IMR-90 (cell line): ENCODE data around the gene S100A1. TPM values are rescaled to one million over a fixed set of nuclear protein-coding genes. Genes with fewer than 3 reads are reported as not detected.

Source experiments
- ATAC-seq: fragments of 200-7000 bp; cut with Tn5 transposase; 2 replicates; pipeline ENCODE4 v1.9.1; 2020; ENCODE audit warnings: low read depth, mild to moderate bottlenecking, moderate library complexity
- BruUV-seq: library from RNA; stranded (reverse); fragments of 400-500 nt; replicated peaks from 2 replicates; lab custom pipeline; 2021; lab: Mats Ljungman, UMichigan
- CTCF ChIA-PET: fragments of 300-600 bp; formaldehyde crosslinking; extraction: SDS; loops from one replicate; lab custom pipeline; 2021; ENCODE audit warnings: antibody characterized with exemption; lab: Yijun Ruan, JAX
- POLR2A ChIA-PET: fragments of 300-600 bp; sonication (Branson Sonifier 250); formaldehyde crosslinking; loops from one replicate; lab custom pipeline; 2022; ENCODE audit warnings: antibody characterized with exemption; ENCODE audit not compliant: unreplicated experiment; lab: Charles Lee
- DNase-seq: peaks from one replicate; pipeline ENCODE4 v3.0.0; 2013
- H2AFZ ChIP-seq: replicated peaks from 2 replicates; pipeline ENCODE3; 2013; ENCODE audit warnings: low read length, mild to moderate bottlenecking; ENCODE audit not compliant: poor library complexity
- H2AK5ac ChIP-seq: 2 replicates; pipeline ENCODE4 v1.6.1; 2013; ENCODE audit warnings: low read depth, low read length, inconsistent platforms
- H2AK9ac ChIP-seq: replicated peaks from 2 replicates; pipeline ENCODE3; 2013; ENCODE audit warnings: mild to moderate bottlenecking, low read depth, low read length, moderate library complexity; ENCODE audit not compliant: poor library complexity
- H2BK120ac ChIP-seq: 2 replicates; pipeline ENCODE4 v1.6.1; 2013; ENCODE audit warnings: low read depth, low read length, inconsistent platforms
- H2BK15ac ChIP-seq: 3 replicates; pipeline ENCODE4 v1.6.1; 2013; ENCODE audit warnings: low read depth, low read length, inconsistent platforms
- H2BK20ac ChIP-seq: 2 replicates; pipeline ENCODE4 v1.6.1; 2013; ENCODE audit warnings: low read depth, mild to moderate bottlenecking, inconsistent platforms, low read length, moderate library complexity
- H2BK5ac ChIP-seq: 2 replicates; pipeline ENCODE4 v1.6.1; 2013; ENCODE audit warnings: mild to moderate bottlenecking, low read depth, low read length, inconsistent platforms; ENCODE audit not compliant: poor library complexity, severe bottlenecking
- H3K14ac ChIP-seq: replicated peaks from 2 replicates; pipeline ENCODE4 v1.6.1; 2013; ENCODE audit warnings: low read depth, low read length, inconsistent platforms
- H3K18ac ChIP-seq: 2 replicates; pipeline ENCODE4 v1.6.1; 2013; ENCODE audit warnings: low read depth, low read length, control low read depth
- H3K23ac ChIP-seq: 2 replicates; pipeline ENCODE4 v1.6.1; 2013; ENCODE audit warnings: low read depth, low read length, inconsistent platforms
- H3K27ac ChIP-seq: 2 replicates; pipeline ENCODE4 v1.5.1; 2013; ENCODE audit warnings: mild to moderate bottlenecking, control low read depth, low read length; ENCODE audit not compliant: insufficient read depth
- H3K27me3 ChIP-seq: 2 replicates; pipeline ENCODE4 v1.6.1; 2013; ENCODE audit warnings: low read length; ENCODE audit not compliant: control insufficient read depth, insufficient read depth
- H3K36me3 ChIP-seq: 2 replicates; pipeline ENCODE4 v1.6.1; 2013; ENCODE audit warnings: low read length, mixed read lengths; ENCODE audit not compliant: control insufficient read depth, insufficient read depth
- H3K4ac ChIP-seq: 2 replicates; pipeline ENCODE4 v1.6.1; 2013; ENCODE audit warnings: low read depth, low read length, inconsistent platforms
- H3K4me1 ChIP-seq: 2 replicates; pipeline ENCODE4 v1.6.1; 2013; ENCODE audit warnings: low read length, mixed read lengths; ENCODE audit not compliant: control insufficient read depth, insufficient read depth
- H3K4me2 ChIP-seq: 2 replicates; pipeline ENCODE4 v1.6.1; 2013; ENCODE audit warnings: low read depth, mild to moderate bottlenecking, control low read depth, low read length, moderate library complexity
- H3K4me3 ChIP-seq: 2 replicates; pipeline ENCODE4 v1.5.1; 2013; ENCODE audit warnings: low read depth, mild to moderate bottlenecking, control low read depth, low read length, moderate library complexity; ENCODE audit not compliant: insufficient read depth
- H3K56ac ChIP-seq: 2 replicates; pipeline ENCODE4 v1.6.1; 2013; ENCODE audit warnings: low read length, inconsistent platforms; ENCODE audit not compliant: insufficient read depth; ENCODE audit errors: extremely low read depth
- H3K79me1 ChIP-seq, 2 experiments: 2 replicates each; pipeline ENCODE4 v1.6.1; 2013; ENCODE audit warnings: low read length in 2 of 2, inconsistent platforms in 1 of 2, low read depth in 1 of 2
- H3K9ac ChIP-seq: 2 replicates; pipeline ENCODE4 v1.6.1; 2013; ENCODE audit warnings: low read depth, low read length, control low read depth
- H3K9me1 ChIP-seq: 2 replicates; pipeline ENCODE4 v1.6.1; 2013; ENCODE audit warnings: low read length, inconsistent platforms; ENCODE audit not compliant: insufficient read depth
- H3K9me3 ChIP-seq: 2 replicates; pipeline ENCODE4 v1.6.1; 2013; ENCODE audit warnings: low read length; ENCODE audit not compliant: control insufficient read depth, insufficient read depth
- H4K20me1 ChIP-seq: 2 replicates; pipeline ENCODE4 v1.6.1; 2013; ENCODE audit warnings: low read length, inconsistent platforms; ENCODE audit not compliant: insufficient read depth
- H4K5ac ChIP-seq: 2 replicates; pipeline ENCODE4 v1.6.1; 2013; ENCODE audit warnings: mild to moderate bottlenecking, low read depth, low read length, control low read depth
- H4K8ac ChIP-seq, 2 experiments: 2 replicates each; pipeline ENCODE4 v1.6.1; 2013; ENCODE audit warnings: low read depth in 2 of 2, low read length in 2 of 2, control low read depth in 1 of 2, inconsistent platforms in 1 of 2
- H4K91ac ChIP-seq: 2 replicates; pipeline ENCODE4 v1.6.1; 2013; ENCODE audit warnings: low read depth, low read length, inconsistent platforms; ENCODE audit not compliant: insufficient read depth
- BHLHE40 ChIP-seq: fragments of 150-350 bp; IDR thresholded peaks from 2 replicates; pipeline ENCODE4 v1.6.1; 2016; ENCODE audit warnings: mild to moderate bottlenecking, low read depth, low read length
- CEBPB ChIP-seq: IDR thresholded peaks from 2 replicates; pipeline ENCODE4 v1.6.1; 2012; ENCODE audit warnings: low read depth, low read length, improper control_type of control experiment
- MAFK ChIP-seq: IDR thresholded peaks from 2 replicates; pipeline ENCODE4 v1.6.1; 2012; ENCODE audit warnings: low read depth, low read length, improper control_type of control experiment
- MAZ ChIP-seq: IDR thresholded peaks from 2 replicates; pipeline ENCODE4 v1.6.1; 2012; ENCODE audit warnings: low read depth, mild to moderate bottlenecking, low read length, improper control_type of control experiment, moderate library complexity, borderline replicate concordance
- MXI1 ChIP-seq: IDR thresholded peaks from 2 replicates; pipeline ENCODE4 v1.6.1; 2012; ENCODE audit warnings: low read depth, mild to moderate bottlenecking, low read length, moderate library complexity, borderline replicate concordance
- NFE2L2 ChIP-seq: fragments of 150-350 bp; IDR thresholded peaks from 2 replicates; pipeline ENCODE4 v1.6.1; 2016; ENCODE audit warnings: low read depth, mild to moderate bottlenecking, low read length
- POLR2A ChIP-seq: IDR thresholded peaks from 2 replicates; pipeline ENCODE4 v1.6.1; 2012; ENCODE audit warnings: mild to moderate bottlenecking, low read depth, low read length
- RAD21 ChIP-seq: IDR thresholded peaks from 2 replicates; pipeline ENCODE4 v1.6.1; 2012; ENCODE audit warnings: low read length, improper control_type of control experiment
- RCOR1 ChIP-seq: IDR thresholded peaks from 2 replicates; pipeline ENCODE4 v1.6.1; 2012; ENCODE audit warnings: mild to moderate bottlenecking, low read length, improper control_type of control experiment; ENCODE audit not compliant: insufficient replicate concordance
- SMC3 ChIP-seq: fragments of 150-350 bp; IDR thresholded peaks from 2 replicates; pipeline ENCODE4 v1.6.1; 2016; ENCODE audit warnings: low read depth, mild to moderate bottlenecking, antibody characterized with exemption, low read length, moderate library complexity
- WGBS, 2 experiments: methylation state at CpG; one replicate each; pipeline versions ENCODE4 v1.1.5 to v1.1.7; 2013; ENCODE audit warnings: missing lambda C conversion rate in 2 of 2; ENCODE audit not compliant: insufficient read length in 1 of 2; ENCODE audit errors: extremely low coverage in 2 of 2; 5-methylcytosine and 5-hydroxymethylcytosine counted together
- dilution Hi-C: fragments of 300-500 bp; cut with HindIII; formaldehyde crosslinking; loops from one replicate; pipeline ENCODE4 v1.14.3; 2018; ENCODE audit warnings: low sequenced_read_pairs; ENCODE audit not compliant: unreplicated experiment
- in situ Hi-C: fragments of 300-500 bp; cut with MboI; formaldehyde crosslinking; loops from 3 replicates; pipeline ENCODE4 v1.14.3; 2019; ENCODE audit warnings: low sequenced_read_pairs, inconsistent platforms, mixed read lengths
- intact Hi-C: fragments of 100-400 bp; cut with micrococcal nuclease; formaldehyde crosslinking; loops from 2 replicates; pipeline ENCODE4 v1.10.0; 2022
- polyA plus RNA-seq, 3 experiments: library from polyadenylated mRNA; depleted of rRNA; stranded (reverse); fragments of >200 nt; gene quantifications; 2 replicates each; pipeline ENCODE4 v1.2.3, GENCODE V29; 2012; ENCODE audit warnings: low replicate concordance in 1 of 3
- total RNA-seq: library from RNA; depleted of rRNA; stranded (reverse); fragments of >200 nt; gene quantifications from 2 replicates; pipeline ENCODE4 v1.2.3, GENCODE V29; 2012
- TF ChIP-seq, protein P1 (sequence below): fragments of 150-350 bp; IDR thresholded peaks from 2 replicates; pipeline ENCODE4 v1.6.1; 2017; ENCODE audit warnings: mild to moderate bottlenecking, antibody characterized with exemption, low read length, low read depth
- TF ChIP-seq, protein P2 (sequence below): conservative IDR thresholded peaks from 2 replicates; pipeline ENCODE4 v1.5.1; 2012; ENCODE audit warnings: mild to moderate bottlenecking, low read depth, low read length, improper control_type of control experiment
- TF ChIP-seq, protein P3 (sequence below): fragments of 150-350 bp; IDR thresholded peaks from 2 replicates; pipeline ENCODE4 v1.6.1; 2016; ENCODE audit warnings: low read depth, mild to moderate bottlenecking, low read length, moderate library complexity, borderline replicate concordance

Gene S100A1
- total and polyA plus RNA-seq, 2 of the 4 experiments (the other 2 are of a cell fraction), result 0.18 to 0.29 TPM

DNA sequence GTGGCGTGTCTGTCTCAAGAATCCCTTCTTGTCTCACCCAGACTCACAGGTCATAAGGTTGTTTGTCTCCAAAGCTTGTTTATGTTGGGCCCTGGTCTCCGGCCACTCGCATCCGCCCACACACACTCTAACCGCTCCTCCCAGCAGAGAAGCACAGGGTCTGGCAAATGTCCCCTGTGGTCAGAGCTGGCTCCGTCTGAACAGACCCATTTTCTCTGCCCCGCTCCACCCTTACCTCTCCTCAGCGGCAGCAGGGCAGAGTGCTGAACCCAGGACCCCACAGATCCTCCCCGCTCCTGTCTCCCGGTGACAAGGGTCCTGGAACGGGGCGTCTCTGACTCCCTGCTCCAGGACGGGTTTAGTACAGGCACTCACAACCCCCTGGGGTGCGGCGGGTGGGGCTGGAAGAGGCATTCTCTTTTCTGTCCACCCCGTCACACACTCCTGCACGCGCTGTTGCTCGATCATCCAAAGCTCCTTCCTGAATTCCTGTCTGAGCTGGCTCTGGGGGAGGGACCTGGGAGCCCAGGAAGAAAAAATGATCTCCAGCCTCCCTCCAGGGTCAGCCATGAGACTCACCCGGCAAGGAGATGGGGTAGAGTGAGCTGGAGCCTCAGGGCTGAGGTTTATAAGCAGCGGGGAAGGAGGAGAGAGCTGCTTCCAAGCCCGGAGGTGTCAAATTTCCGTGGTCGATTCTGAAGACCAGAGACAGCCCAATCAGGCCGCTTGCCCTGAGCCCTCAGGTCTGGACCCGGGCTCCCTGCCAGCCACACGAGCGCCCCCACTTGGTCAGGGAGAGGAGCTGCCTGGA, 1.1 kb upstream of the S100A1 start, which contains the start of gene S100A13:
TSS of gene S100A13 (minus strand) at position 602 of the 811 bp plus-strand sequence. CDS start 1,033 bp downstream, outside the sequence.
- H4K8ac ChIP-seq, result peak within 1 kb of the TSS; percentile 87 to 94
- WGBS, 2 experiments, result 0% methylated on average over 1 of the region's 28 CpGs; no CpG with 5 or more reads in 1 of the 2 experiments
- H3K79me1 ChIP-seq, result peaks cover 24 to 41% of the 10 kb centered on the region in 2 experiments
- peak; percentile 99 for TF ChIP-seq POLR2A
- TF ChIP-seq MAZ, result no peak; the same call in 1 of the 2 replicates
- TF ChIP-seq, protein P1, sequence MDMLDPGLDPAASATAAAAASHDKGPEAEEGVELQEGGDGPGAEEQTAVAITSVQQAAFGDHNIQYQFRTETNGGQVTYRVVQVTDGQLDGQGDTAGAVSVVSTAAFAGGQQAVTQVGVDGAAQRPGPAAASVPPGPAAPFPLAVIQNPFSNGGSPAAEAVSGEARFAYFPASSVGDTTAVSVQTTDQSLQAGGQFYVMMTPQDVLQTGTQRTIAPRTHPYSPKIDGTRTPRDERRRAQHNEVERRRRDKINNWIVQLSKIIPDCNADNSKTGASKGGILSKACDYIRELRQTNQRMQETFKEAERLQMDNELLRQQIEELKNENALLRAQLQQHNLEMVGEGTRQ, result no peak
- peak; percentile 42; the same call in 1 of the 2 replicates for TF ChIP-seq BHLHE40
- peak; percentile 42 for TF ChIP-seq RAD21
- TF ChIP-seq, protein P2, sequence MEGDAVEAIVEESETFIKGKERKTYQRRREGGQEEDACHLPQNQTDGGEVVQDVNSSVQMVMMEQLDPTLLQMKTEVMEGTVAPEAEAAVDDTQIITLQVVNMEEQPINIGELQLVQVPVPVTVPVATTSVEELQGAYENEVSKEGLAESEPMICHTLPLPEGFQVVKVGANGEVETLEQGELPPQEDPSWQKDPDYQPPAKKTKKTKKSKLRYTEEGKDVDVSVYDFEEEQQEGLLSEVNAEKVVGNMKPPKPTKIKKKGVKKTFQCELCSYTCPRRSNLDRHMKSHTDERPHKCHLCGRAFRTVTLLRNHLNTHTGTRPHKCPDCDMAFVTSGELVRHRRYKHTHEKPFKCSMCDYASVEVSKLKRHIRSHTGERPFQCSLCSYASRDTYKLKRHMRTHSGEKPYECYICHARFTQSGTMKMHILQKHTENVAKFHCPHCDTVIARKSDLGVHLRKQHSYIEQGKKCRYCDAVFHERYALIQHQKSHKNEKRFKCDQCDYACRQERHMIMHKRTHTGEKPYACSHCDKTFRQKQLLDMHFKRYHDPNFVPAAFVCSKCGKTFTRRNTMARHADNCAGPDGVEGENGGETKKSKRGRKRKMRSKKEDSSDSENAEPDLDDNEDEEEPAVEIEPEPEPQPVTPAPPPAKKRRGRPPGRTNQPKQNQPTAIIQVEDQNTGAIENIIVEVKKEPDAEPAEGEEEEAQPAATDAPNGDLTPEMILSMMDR, result peak; percentile 60
- TF ChIP-seq NFE2L2, result no peak
- no peak for TF ChIP-seq MAFK
- TF ChIP-seq, protein P3, sequence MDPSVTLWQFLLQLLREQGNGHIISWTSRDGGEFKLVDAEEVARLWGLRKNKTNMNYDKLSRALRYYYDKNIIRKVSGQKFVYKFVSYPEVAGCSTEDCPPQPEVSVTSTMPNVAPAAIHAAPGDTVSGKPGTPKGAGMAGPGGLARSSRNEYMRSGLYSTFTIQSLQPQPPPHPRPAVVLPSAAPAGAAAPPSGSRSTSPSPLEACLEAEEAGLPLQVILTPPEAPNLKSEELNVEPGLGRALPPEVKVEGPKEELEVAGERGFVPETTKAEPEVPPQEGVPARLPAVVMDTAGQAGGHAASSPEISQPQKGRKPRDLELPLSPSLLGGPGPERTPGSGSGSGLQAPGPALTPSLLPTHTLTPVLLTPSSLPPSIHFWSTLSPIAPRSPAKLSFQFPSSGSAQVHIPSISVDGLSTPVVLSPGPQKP, result no peak
- TF ChIP-seq RCOR1, result no peak
- TF ChIP-seq MXI1, result no peak; the same call in 1 of the 2 replicates
- TF ChIP-seq CEBPB, result no peak
- peak; percentile 24 for TF ChIP-seq SMC3
- in situ Hi-C loops, result no loop called here
- H3K9me3 ChIP-seq, result no peaks in the 10 kb centered on the region
- no peaks in the 10 kb centered on the region for H3K27me3 ChIP-seq
- peak within 1 kb of the TSS; percentile 97 for H2AK9ac ChIP-seq
- H3K18ac ChIP-seq, result peak within 1 kb of the TSS; percentile 73
- peak within 1 kb of the TSS; percentile 96 for H3K4ac ChIP-seq
- DNase-seq (peak; percentile 96), ATAC-seq (peak; percentile 87)
- H3K23ac ChIP-seq, result peak within 1 kb of the TSS; percentile 84
- peak within 1 kb of the TSS; percentile 84 for H2AFZ ChIP-seq
- CTCF ChIA-PET, result interaction anchor here (0.7 to 2.3 kb wide), 14 partner anchors 11 to 120 kb away, joined by 3 to 18 read pairs (median 4); partner anchors contain the start of genes S100A14 and S100A16
- H3K56ac ChIP-seq, result peak within 1 kb of the TSS; percentile 94
- H2BK120ac ChIP-seq, result peak within 1 kb of the TSS; percentile 85
- H3K9me1 ChIP-seq, result peaks cover 29% of the 10 kb centered on the region
- H4K91ac ChIP-seq, result peak within 1 kb of the TSS; percentile 97
- H2BK20ac ChIP-seq, result peak within 1 kb of the TSS; percentile 81
- H4K20me1 ChIP-seq, result no peaks in the 10 kb centered on the region
- peak within 1 kb of the TSS; percentile 92 for H2BK5ac ChIP-seq
- dilution Hi-C loops, result no loop called here
- peak within 1 kb of the TSS; percentile 99 for H3K14ac ChIP-seq
- peak within 1 kb of the TSS; percentile 83 for H3K4me2 ChIP-seq
- H3K9ac ChIP-seq, result peak within 1 kb of the TSS; percentile 85
- peak within 1 kb of the TSS; percentile 96 for H3K27ac ChIP-seq
- H4K5ac ChIP-seq, result peak within 1 kb of the TSS; percentile 87
- POLR2A ChIA-PET, result interaction anchor here (0.6 to 2.3 kb wide), 17 partner anchors 8 to 95 kb away, joined by 3 to 10 read pairs (median 5); partner anchors contain the start of genes S100A16 and S100A6
- H3K36me3 ChIP-seq, result peaks cover 11% of the 10 kb centered on the region
- intact Hi-C loops, result loop anchor here (1.0 to 5.0 kb wide), 3 partner anchors 54 to 116 kb away; no protein-coding TSS in a partner anchor
- H2BK15ac ChIP-seq, result peak within 1 kb of the TSS; percentile 84; the same call in 2 of the 3 replicates
- peak within 1 kb of the TSS; percentile 54 for H3K4me3 ChIP-seq
- BruUV-seq, result no TSS peak
- H3K4me1 ChIP-seq, result peaks cover 14% of the 10 kb centered on the region
- peak within 1 kb of the TSS; percentile 99 for H2AK5ac ChIP-seq
